HG03457 (cell line): Measurements from ENCODE around the gene MTUS2.
"Not testable (repeated sequence)": the region's sequence is repeated elsewhere in the genome, so short reads cannot be mapped to it uniquely, and the experiment has no call there.

ENCODE experiments used
- ATAC-seq: cut with Tn5 transposase; IDR thresholded peaks from one replicate; pipeline ENCODE4 v1.9.1; 2021; ENCODE audit warnings: moderate number of reproducible peaks; ENCODE audit not compliant: unreplicated experiment

The MTUS2 gene

DNA sequence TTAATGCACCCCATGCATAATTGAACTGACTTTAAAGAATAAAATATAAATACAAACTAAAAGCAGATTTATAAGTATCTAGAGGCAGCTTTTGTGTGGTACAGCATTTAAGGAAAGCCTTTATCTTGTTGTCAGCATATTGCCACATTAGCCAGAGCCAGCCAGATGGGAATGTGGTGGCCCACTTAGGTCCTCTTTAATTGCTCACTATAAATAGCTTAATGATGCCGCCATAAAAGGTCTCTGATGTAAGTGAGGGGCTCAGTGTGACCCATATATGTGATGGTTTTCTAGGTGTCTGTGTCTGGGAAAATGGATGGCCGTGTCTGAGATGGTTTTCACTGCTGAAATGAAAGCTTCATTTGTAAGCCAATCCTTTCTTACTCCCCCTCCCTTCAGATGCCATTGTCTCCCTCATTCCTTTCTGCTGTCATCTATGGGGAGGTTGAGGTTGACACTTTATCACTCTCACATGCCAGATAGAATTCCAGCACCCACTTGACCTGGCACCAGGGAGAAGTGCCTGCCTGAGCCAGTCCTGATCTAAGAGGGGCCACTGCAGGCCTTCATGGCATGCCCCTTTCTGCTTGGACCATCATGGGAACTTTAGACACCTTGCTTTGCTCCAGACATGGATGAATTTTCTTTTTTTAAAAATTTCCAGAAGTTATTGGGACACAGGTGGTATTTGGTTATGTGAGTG lies 135.3 kb downstream of the MTUS2 start:
- ATAC-seq, result no peak

DNA sequence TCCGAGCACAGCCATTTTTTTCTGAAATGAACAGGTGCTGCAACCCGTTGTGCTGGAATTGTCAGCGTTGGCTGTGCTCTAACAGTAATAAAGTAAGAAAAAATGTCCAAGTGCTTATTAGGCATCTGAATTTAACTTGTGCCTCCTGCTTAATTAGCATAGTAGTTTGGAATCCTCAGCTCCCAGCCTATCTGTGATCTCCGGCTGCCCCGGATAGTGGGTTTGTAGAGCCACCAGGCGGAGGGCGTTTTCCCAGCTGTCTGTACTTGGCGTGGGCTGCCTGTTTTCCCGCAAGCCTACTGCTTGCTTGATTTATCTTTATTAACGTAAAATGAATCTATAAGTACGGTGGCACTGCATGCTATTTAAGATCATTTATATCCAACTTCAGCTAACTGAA lies 137.9 kb downstream of the MTUS2 start:
- ATAC-seq, result no peak

DNA sequence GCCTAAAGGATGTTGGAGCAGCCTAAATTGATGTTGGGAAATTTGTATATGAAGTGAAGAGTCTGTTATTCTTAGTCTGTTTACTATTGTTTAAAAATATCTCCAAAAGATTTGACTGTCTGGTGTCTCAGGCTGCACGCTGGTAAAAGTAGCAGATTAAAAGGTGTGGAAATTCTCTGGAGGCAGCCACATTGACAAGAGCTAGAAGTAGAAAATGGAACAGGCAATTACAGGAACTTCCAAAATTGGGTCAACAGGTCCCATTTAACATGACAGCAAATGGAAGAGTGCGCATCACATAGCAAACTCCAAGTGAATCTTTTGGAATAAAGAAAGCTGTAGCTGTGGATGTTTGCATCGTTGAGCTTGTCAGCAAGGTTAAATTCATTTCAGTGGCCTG lies 138.3 kb downstream of the MTUS2 start:
- no peak for ATAC-seq

DNA sequence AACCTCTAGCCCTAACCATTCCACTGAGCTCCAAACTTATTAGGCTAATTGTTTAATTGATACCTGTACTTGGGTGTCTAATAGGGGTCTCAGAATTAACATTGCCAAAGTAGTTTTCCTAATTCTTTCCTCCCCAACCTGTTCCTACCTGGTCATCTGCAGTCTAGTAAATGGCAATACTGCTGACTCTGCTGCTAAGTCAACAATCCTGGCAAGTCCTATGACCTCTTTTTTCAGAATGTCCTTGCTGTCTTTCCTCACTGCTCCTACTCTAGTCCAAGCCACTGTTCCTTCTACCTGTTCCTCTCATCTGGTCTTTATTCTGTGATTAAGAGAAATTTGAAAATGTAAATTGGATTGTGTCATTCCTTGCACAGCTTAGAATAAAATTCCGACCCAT lies 143.9 kb downstream of the MTUS2 start:
- no peak for ATAC-seq

DNA sequence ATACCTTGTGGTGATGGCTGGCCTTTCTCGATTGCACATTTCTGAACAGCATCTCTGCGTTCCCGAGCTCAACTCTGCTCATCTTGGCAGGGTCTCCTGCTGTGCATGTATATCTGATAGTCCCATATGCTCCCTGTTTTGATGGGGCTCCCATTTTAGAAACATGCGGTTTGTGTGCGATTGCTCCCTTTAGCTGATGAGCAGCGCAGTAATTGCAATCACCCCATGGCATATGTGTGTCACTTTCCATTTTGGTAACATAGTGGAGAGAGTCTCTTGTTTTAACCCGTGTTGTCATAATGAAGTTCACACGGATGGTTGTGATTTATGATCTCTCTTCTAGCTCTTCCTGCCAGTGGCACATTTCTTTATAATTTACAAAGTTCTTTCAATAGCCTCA lies 144.7 kb downstream of the MTUS2 start:
- ATAC-seq, result no peak

DNA sequence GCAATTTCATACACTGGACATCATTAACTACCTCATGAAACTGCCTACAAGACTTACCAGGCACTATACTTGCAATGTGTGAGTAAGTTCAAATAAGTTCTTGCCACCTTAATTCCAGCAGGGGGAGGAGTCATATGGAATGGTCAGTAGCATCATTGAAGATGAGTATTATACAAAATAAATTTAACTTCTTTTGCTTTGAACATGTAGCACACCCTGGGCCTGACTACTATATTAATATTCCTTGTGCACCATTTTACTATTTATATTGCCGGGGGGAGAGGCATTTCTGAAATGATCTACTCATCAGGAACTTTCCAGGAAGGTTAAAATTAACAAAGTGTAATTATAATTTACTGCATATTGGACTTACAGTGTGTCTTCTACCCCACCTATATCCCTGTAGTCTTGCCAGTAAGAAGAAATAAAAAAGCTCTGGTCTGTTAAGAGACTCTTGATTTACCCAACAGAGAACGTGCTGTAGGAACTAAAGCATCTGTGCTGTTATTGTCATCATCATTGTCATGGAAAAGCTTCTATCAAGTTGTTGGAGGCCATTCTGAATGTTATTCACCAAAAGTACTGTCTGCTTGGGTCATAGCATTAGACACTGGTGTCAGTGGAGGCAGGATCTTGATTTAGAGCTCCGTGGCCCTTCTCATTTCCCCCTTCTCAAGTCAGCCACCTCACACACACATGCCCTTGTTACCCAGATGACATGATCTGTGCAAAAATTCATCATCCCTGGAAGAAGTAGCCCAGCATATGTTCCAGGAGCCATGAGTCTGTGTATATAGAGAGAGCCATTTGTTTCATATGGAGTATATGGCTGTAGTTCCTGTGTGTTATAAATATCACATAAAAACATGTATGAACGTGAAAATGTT lies 147.1 kb downstream of the MTUS2 start:
- ATAC-seq, result no peak

DNA sequence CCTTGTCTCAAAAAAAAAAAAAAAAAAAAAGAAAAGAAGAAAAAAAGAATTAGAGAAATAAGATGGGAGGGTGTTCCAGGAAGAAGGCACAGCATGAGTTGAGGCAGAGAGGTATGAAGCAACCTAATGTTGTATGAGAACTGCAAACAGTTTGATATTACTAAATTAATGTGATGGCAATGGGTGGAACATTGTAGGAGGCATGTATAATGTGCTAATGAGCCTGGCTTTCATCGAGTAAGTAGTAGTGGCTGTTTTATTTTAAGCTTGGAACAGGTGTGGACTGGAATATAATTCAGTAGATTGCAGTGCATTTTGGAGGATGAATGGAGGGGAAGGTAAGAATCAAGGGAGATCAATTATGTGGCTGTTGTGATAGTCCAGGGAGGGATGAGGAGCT lies 156.1 kb downstream of the MTUS2 start:
- no peak for ATAC-seq

DNA sequence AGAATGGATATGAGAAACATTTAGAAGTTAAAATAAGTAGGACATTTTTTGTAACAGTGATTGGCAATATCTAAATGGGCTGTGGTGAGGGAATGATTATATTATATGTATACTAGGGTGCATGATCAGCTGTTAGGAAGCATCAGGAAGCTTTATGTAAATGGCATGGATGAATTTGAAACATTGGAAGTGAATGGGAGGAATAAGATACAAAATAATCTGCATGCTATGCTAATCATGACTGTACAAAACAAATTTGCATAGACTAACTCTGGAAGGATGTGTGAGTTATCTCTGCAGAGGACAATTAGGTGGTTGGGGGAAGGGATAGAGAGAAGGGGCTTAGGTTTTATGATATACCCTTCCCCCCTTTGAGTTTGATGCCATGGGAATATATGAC lies 156.5 kb downstream of the MTUS2 start:
- ATAC-seq, result no peak

DNA sequence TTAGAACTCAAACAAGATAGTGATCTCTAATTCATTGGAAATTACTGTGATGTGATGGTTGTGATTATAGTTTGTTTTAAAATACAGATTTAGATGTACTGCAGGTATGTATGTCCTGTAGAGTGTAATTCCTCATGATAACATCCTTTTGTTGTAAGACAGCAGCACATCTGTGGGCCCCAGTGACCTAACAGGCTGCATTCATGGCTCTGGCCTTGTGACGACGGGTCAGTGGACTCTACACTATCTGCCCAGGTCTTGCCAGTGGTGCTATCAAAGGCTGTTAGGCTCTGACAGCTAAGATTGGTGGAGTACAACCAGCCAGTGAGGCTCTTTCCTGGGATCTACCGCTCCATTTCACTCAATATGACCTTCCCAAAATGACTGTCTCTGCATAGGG lies 158.4 kb downstream of the MTUS2 start:
- ATAC-seq, result no peak

DNA sequence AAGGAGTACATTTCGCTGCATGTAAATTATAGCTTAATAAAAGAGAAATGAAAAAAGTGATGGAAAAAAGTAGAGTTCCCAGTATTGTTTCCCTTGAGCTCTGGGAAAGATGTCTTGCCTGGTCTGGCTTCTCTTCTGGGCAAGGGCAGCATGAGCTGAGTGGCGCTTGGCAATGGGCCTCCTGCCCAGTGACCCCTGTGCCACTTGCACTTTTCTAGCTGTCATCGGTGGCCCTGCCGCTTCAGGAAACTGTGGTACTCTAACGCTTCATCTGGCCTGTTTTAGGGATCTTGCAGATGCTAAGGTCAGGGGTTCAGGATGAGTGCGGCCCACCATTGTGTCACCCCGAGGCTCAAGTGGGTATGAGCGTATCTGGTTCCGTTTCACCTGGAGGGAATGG lies 161.4 kb downstream of the MTUS2 start:
- no peak for ATAC-seq

DNA sequence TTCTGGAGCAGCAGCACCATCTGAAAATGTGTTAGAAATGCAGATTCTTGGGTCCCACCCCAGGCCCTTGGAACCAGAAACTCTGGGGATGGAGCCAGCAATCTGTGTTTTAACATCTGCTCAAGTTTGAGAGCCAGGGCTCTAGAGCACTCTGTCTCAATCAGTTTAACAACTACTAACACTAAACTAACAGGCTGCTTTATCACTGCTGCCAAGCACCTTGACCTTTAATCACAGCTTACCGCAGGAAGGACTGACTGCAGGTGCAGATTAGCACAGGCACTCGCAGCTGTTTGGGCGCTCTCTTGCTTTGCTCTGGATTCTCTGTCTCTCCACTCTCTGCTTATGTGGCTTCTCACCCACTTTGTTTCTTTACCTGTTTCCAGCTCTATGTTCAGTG lies 163.5 kb downstream of the MTUS2 start:
- ATAC-seq, result no peak

DNA sequence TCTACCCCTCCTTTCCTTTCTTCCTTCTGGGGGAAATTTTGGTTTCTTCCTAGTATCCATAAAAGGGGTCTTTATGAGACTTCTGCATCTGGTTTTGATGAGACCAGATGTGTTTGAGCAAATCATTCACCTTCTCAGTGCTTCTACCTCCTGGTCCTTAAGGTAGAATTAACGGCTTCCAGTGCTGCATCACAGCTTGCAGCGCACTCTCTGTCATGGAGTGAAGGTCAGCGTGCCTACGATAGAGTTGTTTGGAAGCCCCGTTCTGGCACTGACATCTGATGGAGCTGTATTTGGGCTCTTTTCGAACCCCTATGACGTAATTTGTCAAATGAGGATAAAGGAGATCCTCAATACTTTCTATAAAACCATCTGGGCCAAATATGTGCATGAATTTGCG lies 164.2 kb downstream of the MTUS2 start:
- no peak for ATAC-seq

DNA sequence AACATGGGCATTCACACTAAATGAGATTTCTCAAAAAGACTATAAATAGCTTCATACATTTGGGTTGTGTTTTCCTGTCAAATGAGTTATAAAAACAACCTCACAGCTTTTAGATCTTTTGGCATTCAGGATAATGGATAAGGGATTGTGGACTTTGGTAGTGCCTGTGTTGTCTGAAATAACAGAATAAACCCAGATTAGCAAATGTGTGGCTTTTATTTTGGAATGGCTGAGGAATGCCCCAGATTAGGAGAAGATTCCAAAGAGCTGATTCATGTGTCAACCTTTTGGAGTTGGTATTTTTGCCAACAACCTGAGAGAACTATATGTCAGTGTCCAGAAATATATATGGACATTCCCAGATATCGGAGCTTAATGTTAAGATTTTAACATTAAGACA lies 164.7 kb downstream of the MTUS2 start:
- ATAC-seq, result no peak

DNA sequence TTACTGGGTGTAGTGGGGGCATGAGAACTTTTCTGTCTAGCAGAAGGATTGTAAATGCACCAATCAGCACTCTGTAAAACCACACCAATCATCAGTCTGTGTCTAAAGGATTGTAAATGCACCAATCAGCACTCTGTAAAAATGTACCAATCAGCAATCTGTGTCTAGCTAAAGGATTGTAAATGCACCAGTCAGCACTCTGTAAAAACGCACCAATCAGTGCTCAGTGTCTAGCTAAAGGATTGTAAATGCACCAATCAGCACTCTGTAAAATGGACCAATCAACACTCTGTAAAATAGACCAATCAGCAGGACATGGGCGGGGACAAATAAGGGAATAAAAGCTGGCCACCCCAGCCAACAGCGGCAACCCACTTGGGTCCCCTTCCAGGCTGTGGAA lies 170.2 kb downstream of the MTUS2 start:
- ATAC-seq, result not testable (repeated sequence)

DNA sequence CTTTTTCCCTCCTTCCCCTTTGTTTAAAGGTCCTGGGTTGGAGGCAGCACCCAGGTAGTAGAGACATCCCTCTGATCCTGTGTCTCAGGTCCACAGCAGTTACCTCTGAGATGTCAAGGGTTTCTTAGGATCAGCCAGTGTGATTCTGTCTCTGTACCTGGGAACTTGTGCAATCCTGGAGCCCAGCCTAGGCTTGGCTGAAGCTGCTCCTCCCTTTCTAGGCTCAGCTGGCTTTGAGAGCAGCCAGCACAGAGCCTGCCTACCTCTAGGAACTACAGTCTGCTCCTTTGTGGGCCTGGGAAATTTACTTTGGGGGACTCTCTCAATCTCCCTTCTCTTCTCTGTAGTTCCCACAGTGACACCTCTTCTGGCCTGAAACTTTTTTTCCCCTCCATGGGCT lies 171.6 kb downstream of the MTUS2 start:
- ATAC-seq, result no peak

DNA sequence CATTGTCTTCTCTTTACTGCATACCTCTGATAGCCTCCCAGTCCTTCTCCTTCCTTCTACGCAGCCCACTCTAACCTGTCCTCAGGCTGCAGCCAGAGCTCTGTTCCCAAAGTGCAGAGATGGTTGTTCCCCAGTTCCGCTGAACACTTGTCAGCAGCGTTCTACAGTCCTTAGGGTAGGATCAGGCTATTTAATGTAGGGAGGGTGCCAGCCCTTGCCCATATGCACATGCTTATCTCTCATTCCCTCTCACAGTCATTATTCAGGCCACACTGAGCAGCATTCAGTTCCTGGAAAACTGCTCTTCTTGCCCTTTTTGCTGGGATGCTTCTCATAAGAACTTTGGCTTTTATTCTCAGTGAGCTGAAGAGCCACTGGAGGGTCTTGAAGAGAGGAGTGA lies 180.7 kb downstream of the MTUS2 start:
- no peak for ATAC-seq

DNA sequence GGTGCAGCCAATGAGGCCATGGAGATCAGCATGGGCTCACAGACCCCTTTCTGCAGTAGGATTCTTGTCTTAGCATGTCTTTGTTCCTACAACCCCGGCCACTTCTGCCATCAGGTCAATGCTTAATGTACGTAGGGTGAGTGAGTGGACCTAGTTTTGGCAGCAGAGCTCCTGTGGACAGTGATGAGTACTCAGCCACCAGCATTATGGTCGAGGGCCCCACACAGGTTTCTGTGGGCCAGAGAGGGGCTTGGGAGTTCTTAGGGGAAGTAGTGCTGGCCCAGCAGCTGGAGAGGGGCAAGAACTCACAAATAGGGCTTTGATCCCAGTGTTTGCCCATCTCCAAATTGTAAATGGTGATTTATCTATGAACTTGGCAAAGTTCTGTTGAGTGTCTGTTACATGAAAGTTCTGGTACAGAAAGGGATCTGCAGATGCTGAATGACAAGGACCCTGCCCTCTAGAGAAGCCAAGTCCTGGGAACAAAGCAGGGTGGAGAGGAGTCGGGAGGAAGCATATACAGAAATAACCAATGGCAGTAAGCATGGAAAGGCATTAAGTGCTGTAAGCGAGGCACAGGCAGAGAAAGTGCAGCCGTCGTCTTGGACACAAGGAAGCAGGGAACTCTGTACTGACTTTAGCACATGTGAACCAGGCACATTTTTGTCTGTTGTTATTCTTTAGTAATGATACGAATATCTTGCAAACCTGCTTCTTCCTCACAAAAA lies 185.1 kb downstream of the MTUS2 start:
- ATAC-seq, result no peak

DNA sequence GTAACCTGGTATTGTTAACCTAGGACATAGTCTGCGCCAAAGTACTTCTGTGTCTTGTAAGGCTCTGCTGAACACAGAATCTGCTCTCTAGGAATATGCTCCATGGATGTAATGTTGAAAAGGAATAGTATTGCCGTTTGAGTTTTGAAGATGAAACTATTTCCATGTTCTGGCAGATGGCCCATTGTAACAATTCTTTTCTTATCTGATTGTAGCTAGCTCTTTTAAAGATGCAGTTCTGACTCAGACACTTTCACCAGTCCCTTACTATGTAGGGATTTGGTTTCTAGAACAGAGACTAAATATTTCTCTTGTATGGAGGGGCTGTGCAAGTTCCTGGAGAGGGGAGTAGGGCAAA lies 185.6 kb downstream of the MTUS2 start:
- ATAC-seq, result no peak

DNA sequence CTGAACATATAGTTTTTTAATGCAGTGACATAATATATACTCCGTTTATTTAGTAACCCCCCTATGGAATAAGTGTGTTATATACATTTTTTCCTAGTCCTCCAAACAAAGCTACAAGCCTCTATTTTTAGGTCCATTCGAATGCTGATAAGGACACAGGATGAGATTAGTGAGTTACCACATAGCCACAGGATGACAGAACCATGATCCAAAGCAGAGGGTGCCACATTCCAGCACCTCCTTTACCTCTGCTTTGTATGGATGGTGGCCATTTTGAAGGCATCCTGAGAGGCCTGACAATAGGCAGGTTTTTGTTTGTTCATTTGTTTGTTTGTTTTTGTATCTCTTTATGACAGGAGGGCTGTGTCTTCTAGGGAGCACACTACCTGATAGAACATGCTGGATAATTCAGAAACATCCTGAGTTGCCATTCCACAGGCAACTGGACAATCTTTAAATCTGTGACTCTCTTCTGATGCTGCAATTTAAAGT lies 186.3 kb downstream of the MTUS2 start:
- ATAC-seq, result no peak

DNA sequence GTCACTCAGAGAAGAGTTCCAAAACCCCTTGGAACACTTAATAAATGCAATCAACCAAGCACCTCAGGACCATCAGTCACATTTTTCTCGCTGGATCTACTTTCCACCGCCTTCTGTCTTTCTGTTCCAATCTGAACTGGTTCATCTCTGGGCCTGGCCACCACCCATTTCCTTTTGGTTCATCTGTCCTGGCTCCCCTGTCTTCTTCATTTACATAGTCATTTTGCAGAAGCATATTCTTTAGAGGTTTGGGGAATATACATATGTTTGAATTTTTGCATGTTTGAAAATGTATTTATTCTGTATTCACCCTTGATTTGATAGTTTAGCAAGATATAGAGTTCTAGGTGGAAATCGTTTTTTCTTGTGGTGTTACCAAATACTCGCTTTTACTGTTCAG lies 188.2 kb downstream of the MTUS2 start:
- ATAC-seq, result no peak

DNA sequence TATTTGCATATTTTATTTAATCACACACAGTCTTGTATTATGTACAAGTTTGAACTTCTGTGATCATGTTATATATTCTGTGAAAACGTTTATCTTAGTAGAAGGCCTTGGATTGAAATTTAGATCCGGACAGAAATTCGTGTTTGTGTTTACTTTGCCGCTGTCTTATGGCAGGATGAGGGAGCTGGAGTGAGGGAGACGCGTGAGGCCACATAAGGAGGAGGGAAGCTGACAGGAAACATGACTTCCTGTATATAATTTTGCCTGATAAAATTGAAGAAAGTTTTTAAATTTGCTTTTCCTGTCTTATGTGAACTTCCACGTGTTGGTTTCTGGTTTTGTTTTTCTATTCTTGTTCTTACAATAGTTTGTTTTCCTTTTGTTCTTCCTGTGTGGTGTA lies 200.2 kb downstream of the MTUS2 start:
- ATAC-seq, result no peak

DNA sequence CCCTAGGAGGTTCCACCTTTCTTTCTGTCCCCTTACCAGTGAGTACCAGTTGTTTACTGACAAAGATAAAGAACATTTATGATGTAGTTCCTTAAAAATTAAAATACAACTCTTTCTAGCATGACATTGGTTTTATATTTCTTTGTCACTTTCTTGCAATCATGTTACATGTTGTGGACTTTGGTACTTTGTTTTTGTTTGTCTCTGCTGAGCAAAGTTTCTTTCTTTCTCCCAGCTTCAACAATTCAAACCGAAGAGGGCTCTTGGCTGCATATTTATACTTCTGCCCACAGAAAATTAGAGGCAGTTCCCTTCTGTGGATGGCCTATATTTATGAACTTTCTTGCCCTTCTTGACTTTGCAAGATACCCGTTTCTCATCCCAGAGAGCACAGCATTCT lies 201.2 kb downstream of the MTUS2 start:
- ATAC-seq, result no peak
